Activated CD8-positive, alpha-beta memory T cell treated with anti-CD3 and anti-CD28 coated beads for 1 hour (primary cell): Measurements from ENCODE around the gene KCNH1.
"Not testable (repeated sequence)": the region's sequence is repeated elsewhere in the genome, so short reads cannot be mapped to it uniquely, and the experiment has no call there.

Experiments used
- DNase-seq, 2 donors: peaks; one replicate each; pipeline ENCODE4 v3.0.0-alpha.2; 2020; ENCODE audit warnings: low read depth in 1 of 2; ENCODE audit errors: extremely low read depth in 1 of 2

KCNH1 gene

DNA sequence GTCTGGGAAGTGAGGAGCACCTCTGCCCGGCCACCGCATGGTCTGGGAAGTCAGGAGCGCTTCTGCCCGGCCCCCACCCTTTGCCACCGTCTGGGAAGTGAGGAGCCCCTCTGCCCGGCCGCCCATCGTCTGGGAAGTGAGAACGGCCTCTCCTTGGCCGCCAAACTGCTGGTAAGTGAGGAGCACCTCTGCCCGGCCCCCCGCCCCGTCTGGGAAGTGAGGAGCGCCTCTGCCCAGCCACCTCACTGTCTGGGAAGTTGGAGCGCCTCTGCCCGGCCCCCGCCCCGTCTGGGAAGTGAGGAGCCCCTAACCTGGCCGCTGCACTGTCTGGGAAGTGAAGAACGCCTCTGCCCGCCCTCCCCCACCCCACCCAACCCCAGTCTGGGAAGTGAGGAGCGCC is 22.6 kb downstream of the KCNH1 start:
- no peak for DNase-seq

GRCh38 chr1:211101481-211101880 is 32.5 kb downstream of the KCNH1 start:
- DNase-seq, result no peak

DNA sequence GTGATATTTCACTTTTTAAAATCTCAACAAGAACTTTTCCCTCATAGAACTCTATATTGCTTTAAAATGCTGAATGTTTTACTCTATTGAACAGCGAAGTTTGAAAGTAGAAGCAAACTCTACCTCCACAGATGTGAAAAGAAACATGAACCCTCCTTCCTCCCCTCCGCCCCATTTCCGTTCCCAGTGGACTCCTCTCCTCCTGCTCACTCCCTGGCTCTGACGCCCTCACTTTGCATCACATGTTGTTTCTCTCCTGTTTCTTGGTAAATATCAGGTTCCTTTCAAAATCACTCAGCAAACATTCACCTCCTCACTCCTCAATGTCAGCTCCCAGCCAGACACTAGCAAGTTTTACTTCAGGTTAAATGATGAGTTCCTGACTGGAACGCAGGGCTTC is 34.6 kb downstream of the KCNH1 start:
- DNase-seq, result no peak

GRCh38 chr1:211095381-211095780 is 38.6 kb downstream of the KCNH1 start:
- no peak for DNase-seq

- no peak for DNase-seq
These were observed 41.0 kb downstream of the KCNH1 start for GRCh38 chr1:211092955-211093354.

DNA sequence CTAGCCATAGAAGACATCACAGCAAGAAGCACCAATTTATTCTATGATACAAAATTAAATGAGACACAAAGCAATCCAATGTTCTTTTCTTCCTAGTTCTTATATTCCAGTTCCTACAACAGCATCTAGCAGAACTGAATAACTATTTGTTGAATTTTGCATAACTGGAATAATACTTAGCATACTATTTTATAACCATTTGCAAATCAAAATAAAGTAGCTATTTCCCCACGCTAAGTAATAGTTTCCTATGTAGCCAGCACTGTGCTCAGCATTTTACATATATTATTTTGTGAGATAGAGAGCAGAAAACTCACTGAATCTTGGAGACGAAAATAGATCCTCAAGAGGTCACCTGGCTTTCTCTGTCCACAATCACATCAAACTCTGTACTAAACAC is 42.1 kb downstream of the KCNH1 start:
- DNase-seq, result no peak

- DNase-seq, result no peak
These were observed 44.4 kb downstream of the KCNH1 start for GRCh38 chr1:211089536-211089935.

DNA sequence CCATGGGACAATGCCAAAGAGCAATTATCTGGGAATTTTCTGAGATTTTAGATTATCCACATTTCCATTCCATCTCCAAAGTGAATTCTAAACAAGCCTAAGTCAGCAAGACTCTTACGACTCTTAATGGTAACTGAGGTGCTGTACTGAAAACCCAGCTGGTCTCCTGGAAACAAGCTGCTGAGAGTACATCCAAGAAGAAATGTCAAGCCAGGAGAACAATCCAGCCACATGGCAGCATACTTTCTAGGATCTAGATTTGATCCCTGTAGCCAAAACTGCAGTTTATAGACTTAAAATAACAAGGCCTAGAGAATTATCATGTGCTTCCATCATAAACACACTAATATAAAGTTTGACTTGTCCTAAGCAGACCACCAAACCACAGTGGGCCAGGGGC is 45.8 kb downstream of the KCNH1 start:
- DNase-seq, result no peak

DNA sequence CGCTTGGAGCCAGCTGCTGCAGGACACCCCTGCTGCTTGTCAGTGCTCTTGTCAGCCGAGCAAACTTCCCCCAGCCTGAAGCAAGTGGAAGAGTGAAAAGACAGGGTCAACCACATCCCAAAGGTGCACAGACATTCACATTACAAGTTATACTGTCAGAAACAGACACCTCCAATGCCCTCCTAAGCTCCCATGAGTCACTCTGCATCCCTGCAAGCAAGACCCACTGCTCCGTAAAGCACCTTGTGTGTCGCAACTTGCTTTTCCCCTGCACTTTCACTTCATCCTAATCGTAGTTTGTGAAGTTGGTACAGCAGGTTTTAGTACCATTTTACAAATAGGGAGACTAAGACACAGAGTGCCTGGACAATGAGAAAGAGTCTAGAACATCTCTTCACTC is 51.1 kb downstream of the KCNH1 start:
- no peak for DNase-seq

DNA sequence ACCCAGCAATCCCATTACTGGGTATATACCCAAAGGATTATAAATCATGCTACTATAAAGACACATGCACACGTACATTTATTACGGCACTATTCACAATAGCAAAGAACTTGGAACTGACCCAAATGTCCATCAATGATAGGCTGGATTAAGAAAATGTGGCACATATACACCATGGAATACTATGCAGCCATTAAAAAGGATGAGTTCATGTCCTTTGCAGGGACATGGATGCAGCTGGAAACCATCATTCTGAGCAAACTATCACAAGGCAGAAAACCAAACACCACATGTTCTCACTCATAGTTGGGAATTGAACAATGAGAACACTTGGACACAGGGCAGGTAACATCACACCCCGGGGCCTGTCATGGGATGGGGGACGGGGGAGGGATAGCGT is 52.5 kb downstream of the KCNH1 start:
- not testable (repeated sequence) for DNase-seq

GRCh38 chr1:211068976-211069375 is 65.0 kb downstream of the KCNH1 start:
- no peak for DNase-seq

DNA sequence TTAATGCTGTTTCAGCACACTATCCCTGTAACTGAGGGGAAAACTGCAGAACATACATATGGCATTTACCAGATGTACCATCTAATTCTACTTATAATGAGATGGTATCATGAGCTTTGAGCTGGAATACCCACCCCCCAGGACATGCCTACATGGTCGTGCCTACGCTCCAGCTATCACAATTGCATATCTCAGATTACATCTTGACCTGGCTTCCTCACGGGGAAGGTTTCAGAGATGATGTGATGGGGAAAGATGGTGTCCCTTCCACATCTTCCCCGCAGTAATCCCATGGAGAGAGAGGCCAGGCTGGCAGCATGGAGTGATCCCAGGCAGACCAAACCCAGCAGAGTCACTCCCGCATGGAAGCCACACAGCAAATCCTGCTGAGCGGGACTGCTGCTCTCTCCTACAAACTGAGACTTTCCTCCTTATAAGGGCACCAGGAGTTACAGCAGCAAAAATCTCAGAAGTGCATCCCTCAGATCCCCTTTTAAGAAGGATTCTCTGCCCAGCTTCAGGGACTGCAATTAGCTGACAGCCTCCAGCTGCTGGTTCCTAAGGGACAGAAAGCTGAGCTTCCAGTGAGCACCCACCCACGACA is 67.1 kb downstream of the KCNH1 start:
- no peak for DNase-seq

- DNase-seq, result not testable (repeated sequence)
These were observed 92.1 kb downstream of the KCNH1 start for GRCh38 chr1:211041838-211042237.

DNA sequence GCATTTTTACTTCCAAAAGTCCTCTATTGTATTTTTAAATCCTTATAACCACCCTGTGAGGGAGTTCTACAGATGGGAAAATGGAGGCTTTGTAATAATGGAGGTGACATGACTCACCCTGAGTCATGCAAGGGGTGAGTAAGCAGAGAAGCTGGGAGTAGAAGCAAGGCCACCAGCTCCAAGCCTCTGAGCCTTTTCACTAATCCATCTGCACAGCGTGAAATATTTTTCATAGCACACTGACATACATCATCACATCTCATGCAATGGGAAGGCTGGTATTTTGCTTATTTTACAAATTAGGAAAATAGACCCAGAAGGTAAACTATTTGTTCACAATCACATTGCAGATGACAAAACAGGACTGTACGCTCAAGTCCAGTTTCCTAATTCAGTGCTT is 96.9 kb downstream of the KCNH1 start:
- no peak for DNase-seq

DNA sequence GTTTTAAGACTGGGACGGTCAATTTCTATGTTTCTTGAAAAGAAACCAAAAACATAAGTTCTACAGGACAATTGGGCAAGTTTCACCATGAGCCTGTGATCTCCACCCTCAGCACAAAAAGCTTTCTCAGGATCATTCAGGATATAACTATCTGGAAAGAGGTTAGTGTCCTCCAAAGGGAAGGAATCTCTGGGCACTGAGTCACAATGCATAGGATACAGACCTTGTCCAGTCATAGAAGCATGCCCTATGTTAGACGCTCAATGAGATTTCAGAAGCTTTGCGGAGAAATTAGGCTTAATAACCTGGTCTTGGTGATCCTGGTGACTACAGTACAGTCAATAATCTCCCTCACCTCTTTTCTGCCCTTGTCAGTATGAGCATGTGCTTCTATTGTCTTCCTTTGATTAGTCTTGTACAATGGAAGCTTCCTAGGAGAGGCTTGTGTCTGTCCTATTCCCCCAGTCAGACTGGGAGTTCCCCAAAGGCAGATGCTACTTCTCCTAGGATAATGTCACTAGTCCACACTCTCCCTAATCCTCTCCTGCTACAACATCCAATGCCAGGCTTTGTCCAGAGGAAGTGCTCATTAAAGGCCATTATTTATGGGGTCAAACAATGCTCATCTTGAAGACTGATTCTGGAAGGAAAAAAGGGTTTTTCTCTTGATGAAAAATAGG is 97.4 kb downstream of the KCNH1 start:
- DNase-seq, result no peak

DNA sequence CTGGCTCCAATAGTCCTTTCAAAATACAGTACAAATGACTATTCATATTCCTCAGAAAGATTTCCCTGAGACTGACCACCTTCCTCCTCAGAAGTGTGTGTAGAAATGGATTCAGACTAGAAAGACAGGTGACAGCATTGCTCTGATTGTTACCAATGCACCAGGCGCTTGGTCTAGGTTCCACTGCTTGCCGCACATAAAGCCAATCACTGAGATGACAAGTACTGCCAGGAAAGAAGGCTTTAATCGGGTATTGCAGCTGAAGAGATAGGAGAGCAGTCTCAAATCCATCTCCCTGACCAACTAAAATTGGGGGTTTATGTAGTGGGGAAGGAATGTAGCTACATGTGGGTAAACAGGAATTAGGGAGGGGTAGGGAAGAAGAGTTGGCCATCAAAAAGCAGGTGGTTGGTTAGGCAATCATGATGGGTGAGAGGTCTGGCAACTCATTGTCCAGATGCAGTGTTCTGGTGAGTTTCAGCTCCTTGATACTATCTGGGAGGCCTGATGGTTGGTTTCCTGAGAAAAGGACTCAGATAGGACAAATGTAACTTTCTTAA is 98.0 kb downstream of the KCNH1 start:
- DNase-seq, result no peak

DNA sequence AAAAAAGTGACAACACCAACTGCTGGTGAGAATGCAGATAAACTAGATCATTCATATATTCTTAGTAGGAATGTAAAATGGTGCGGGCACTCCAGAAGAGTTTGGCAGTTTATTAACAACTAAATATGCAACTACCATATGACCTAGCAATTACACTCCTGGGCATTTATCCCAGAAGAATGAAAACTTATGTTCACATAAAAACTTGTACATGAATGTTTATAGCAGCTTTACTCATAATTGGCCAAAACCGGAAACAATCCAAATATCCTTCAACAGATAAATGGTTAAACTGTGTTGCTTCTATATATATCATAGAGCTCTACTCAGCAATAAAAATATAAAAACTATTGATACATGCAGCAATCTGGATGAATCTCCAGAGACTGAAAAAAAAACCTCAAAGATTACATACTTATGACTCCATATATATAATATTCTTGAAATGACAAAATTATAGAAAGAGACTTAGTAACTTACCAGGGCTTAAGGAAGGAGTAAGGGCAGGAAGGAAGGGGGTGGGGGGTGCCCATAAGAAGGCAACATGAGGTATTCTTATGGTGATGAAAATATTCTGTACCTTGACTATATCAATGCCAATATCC is 99.9 kb downstream of the KCNH1 start:
- no peak for DNase-seq

DNA sequence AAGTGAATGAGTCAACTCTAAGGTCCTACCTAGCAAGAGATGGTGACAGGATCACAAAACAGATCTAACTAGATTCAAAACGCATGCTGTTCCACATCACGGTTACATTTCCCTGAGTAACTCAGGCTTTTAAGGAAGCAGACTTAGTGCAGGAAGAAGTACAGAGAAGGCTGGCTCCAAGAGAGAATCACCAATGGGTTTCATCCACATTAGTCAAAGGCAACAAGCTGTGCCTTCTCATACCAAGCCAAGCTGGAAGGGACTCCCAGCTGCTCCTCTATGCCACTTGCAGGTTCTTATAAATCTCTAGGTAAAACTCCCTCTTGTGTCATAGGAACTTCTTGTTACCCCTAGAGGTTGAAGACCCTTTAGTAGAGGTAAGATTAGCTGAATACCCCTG is 109.0 kb downstream of the KCNH1 start:
- no peak for DNase-seq

DNA sequence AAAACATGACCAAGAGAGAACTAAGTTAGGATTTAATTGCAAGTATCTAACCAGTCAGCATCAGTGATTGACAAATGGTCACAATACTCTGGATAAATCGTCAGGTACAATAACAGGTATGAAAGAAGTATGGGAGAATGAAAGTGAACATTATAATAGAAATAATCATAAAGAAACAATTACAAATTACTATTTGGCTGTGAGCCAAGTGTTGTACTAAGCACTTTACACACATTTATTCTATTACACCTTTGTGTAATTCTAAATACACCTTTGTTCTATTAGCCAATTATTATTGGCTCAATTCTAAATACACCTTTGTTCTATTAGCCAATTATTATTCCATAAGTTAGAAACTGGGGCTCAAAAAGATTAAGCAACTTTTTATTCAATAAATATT is 114.7 kb downstream of the KCNH1 start:
- no peak for DNase-seq

DNA sequence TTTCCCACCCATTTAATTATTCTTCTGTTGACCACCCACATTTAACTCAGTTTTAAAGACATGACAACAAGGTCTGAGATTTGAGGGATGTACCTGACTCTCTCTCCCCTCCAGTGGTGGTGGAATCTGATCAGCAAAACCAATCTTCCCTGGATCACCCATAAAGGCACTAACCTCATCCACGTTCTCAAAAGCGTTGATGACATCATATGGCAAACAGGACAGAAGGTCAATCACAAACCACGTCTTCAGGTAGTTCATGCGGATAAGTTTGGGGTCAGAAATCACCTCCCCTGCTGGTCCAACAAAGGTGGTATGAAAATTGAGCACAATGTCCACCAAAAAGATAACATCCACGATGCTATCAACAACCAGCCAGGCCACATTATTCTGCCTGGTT is 115.3 kb downstream of the KCNH1 start:
- DNase-seq, result no peak

- no peak for DNase-seq
These were observed 116.8 kb downstream of the KCNH1 start for GRCh38 chr1:211017075-211017718.

GRCh38 chr1:211014275-211014674 is 119.7 kb downstream of the KCNH1 start:
- DNase-seq, result no peak
